Jurkat, Clone E6-1 (cell line): Measurements from ENCODE around the gene C19orf53.

Source experiments
- DNase-seq: peaks from one replicate; pipeline ENCODE4 v3.0.0-alpha.2; 2011; ENCODE audit warnings: low read depth, low spot score
- H3K4me3 ChIP-seq: 2 replicates; pipeline ENCODE4 v1.5.1; 2011; ENCODE audit warnings: mild to moderate bottlenecking, low read length, control low read depth, moderate library complexity

The C19orf53 gene

DNA sequence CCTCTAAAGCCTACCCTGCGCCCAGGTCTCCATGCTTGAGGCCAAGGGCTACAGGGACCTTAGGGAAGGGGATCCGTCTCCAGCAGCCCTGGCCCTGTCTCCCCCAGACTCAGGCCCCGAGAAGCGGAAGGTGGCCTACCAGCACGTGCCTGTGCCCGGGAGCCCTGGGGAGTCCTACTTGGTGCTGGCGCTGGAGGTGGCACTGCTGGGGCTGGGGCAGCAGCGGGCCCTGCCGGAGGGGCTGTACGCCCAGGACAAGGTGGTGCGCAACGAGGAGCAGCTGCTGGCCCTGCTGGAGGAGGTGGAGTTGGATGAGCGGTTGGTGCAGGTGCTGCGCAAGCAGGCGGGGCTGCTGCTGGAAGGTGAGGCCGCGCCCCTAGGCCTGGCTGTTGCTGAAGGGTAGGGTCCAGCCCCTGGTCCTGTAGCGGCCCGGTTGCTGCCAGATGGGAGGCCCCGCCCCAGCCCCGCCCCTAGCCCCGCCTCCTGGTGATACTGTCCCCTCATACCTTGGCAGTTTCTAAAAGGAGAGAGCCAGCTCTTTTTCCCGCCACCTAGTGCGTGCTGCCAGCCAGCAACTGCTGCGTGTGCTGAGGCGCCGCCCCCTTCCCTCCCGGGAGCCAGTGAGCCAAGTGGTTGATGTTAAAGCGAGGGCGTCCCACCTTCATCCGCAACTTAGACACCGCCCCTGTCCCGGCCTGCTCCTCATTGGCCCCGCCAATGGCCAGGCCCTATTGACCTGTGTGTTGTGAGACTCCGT lies 43.5 kb downstream of the C19orf53 start:
- no peak overlapping the region for H3K4me3 ChIP-seq
- no peak for DNase-seq

DNA sequence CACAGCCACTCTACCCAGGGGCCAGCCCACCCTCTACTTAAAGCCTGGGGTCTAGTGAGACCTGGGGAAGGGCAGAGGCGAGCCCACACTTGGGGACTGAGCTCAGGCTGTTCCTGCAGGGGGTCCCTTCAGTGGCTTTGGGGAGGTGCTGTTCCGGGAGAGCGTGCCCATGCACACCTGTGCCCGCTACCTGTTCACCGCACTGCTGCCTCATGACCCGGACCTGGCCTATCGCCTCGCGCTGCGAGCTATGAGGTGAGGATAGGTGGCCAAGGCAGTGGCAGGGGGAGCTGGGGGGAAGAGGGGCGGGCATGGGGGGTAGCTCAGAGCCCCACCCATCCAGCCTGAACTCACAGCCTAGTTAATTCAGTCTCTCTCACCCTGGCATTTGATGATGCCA lies 45.0 kb downstream of the C19orf53 start:
- no peak for DNase-seq
- H3K4me3 ChIP-seq: no peak overlapping the region

DNA sequence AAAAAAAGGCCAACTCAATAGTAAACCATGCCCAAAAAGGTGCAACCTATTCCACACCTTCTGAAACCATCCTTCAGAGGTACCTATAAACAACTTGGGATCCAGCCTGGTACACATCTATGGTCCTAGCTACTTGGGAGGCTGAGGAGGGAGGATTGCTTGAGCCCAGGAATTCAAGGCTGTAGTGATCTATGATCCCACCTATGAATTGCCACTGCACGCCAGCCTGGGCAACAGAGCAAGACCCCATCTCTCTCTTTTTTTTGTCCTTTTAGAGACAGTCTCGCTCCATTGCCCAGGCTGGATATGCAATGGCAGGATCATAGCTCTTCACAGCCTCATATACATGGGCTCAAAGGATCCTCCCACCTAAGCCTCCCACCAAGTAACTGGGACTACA lies 47.0 kb downstream of the C19orf53 start:
- DNase-seq: no peak
- no peak overlapping the region for H3K4me3 ChIP-seq

DNA sequence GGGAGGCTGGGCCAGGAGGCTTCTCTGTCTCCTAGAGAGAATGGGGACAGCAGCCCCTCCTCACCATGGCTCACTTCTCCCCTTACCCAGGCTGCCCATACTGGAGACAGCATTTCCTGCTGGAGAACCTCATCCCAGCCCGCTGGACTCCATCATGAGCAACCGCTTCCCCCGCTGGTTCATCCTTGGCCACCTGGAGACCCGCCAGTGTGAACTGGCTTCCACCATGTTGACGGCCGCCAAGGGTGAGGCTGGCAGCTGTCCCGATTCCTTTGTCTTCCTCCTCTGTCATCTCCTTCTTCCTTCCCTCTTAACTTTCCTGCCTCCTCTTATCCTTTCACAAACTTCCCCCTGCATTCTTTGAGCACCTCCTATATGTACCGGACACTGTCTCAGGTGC lies 49.0 kb downstream of the C19orf53 start:
- DNase-seq: no peak
- no peak overlapping the region for H3K4me3 ChIP-seq

DNA sequence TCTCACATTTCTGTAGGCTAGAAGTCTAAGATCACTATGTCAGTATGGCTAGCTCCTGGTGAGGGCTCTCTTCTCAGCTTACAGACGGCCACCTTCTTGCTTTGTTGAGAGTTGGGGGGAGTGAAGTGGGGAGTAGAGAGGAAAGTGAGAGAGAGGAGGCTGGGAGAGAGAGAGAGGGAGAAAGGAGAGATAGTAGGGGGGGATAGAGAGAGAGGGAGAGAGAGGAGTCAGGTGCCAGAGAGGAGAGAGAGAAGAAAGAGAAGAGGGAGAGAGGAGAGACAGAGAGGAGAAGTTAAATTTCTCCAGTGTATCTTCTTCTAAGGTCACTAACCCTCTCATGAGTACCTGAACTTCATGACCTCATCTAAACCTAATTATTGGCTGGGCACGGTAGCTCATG lies 49.6 kb downstream of the C19orf53 start:
- H3K4me3 ChIP-seq: no peak overlapping the region
- no peak for DNase-seq

DNA sequence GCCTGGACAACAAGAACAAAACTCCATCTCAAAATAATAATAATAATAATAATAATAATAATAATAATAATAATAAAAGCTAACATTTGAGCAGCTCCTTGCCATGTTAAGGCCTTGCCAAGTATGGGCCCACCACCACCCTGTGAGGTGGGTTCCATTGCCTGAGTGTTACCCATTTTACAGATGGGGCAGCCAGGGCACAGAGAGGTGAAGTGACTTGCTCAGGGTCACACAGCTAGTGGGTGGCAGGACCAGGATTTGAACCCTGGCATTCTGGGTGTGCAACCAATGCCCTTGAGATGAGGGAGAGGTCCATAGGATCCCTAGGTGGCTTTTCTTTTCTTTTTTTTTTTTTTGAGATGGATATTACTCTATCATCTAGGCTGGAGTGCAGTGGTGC lies 50.4 kb downstream of the C19orf53 start:
- DNase-seq: no peak
- H3K4me3 ChIP-seq: no peak overlapping the region

DNA sequence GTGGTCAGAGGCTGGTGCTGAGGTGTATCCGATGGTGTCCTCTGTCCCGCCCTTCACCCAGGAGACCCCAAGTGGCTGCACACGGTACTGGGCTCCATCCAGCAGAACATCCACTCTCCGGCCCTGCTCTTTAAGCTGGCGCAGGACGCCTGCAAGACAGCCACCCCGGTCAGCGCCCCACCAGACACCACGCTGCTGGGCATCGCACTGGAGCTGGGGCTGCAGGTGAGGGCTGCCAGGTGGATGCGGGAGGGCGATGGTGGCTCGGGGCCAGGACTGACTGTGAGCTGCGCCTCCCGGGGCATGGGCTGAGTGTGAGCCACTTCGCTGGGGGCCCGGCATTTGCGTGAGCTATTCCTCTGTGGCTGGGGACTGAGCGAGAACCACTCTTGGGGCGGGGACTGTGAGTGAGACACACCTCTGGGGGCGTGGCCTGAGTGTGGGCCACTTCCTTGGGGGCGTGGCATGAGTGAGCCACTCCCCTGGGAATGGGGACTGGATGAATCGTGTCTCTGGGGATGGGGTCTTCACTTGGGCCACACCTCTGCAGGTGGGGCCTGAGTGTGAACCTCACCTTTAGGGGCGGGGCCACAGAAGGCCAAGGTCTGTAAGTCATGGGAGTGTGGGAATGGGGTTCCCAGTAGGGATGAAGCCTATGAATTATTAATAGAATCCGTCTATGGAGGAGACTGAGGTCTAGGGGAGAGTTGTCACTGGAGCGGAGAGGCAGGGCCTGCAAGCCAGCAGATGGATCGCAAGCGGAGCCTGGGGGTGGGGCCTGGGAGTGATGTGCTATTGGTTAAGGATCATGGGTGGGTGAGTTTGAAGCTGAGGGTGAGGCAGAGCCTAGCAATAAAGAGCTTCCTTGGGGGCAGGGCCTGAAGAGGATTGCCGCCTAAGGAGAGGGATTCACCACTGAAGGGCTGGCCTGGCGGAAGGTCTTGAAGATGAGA lies 51.5 kb downstream of the C19orf53 start:
- no peak overlapping the region for H3K4me3 ChIP-seq
- DNase-seq: no peak

DNA sequence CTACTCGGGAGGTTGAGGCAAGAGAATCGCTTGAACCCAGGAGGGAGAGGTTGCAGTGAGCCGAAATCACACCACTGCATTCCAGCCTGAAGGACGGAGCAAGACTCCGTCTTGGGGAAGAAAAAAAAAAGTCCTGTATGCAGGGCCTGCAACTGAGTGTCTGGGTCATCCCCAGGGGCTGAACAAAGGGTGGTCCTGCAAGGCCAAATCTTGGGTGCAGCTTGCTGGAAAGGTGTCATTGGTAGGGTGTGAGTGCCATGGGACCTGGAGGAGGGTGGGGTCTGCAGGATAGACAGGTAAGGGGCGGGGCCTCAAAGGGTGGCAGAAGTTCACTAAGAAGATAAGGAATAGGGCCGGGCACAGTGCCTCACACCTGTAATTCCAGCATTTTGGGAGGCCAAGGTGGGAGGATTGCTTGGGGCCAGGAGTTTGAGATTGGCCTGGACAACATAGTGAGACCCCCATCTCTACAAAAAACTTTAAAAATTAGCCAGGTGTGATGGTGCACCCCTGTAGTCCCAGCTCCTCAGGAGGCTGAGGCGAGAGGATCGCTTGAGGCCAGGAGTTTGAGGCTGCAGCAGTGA lies 52.5 kb downstream of the C19orf53 start:
- DNase-seq: no peak
- no peak overlapping the region for H3K4me3 ChIP-seq

DNA sequence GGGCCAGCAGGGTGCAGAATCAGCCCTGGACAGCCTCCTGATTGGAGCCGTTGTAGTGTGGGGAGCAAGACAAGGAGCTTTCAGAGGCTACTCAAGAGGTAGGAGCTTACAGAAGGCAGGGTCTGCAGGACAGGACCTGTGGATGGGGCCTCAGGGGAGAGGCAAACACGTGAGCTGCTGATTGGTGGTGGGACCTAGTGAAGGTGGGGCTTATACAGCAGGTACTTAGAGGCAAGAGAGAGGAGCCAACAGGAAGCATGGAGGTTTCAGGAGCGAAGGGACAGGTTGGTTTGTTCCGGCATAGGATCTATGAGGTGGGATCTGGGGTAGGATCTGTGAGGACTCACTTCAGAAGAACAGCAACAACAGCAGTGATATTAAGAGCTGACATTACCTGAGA lies 53.4 kb downstream of the C19orf53 start:
- H3K4me3 ChIP-seq: no peak overlapping the region
- no peak for DNase-seq
